HepG2 (cell line): Measurements from ENCODE around the gene NOL8. TPM values are rescaled to one million over a fixed set of nuclear protein-coding genes. Genes with fewer than 3 reads are reported as not detected.

Experiments
- AHR ChIP-seq: IDR thresholded peaks from 2 replicates; pipeline ENCODE4 v1.6.1; 2018; ENCODE audit warnings: missing genetic modification reagents, missing compliant biosample characterization
- ATF1 ChIP-seq: IDR thresholded peaks from 2 replicates; pipeline ENCODE4 v1.6.1; 2016; ENCODE audit warnings: mild to moderate bottlenecking, control low read depth
- ATM ChIP-seq: fragments of 450-650 bp; IDR thresholded peaks from 2 replicates; pipeline ENCODE4 v1.7.1; 2017; ENCODE audit warnings: mild to moderate bottlenecking, borderline replicate concordance
- DPF2 ChIP-seq: sonication (generic); formaldehyde crosslinking; IDR thresholded peaks from 2 replicates; pipeline ENCODE4 v1.4.0; 2020; ENCODE audit warnings: mild to moderate bottlenecking, low read depth, missing genetic modification reagents, borderline replicate concordance
- GABPA ChIP-seq, 2 experiments: IDR thresholded peaks; 2 replicates each; pipeline ENCODE4 v1.6.1; 2011 to 2016; ENCODE audit warnings: low read depth in 2 of 2, low read length in 1 of 2, missing biosample characterization in 1 of 2, missing genetic modification characterization in 1 of 2
- HINFP ChIP-seq: sonication (generic); formaldehyde crosslinking; IDR thresholded peaks from 2 replicates; pipeline ENCODE4 v1.4.0; 2020; ENCODE audit warnings: low read depth, mild to moderate bottlenecking, missing genetic modification reagents
- JUN ChIP-seq: sonication (generic); formaldehyde crosslinking; IDR thresholded peaks from 2 replicates; pipeline ENCODE4 v1.4.0; 2020; ENCODE audit warnings: mild to moderate bottlenecking, missing genetic modification reagents
- KAT7 ChIP-seq: IDR thresholded peaks from 2 replicates; pipeline ENCODE4 v1.6.1; 2018; ENCODE audit warnings: borderline replicate concordance, missing compliant biosample characterization
- KLF11 ChIP-seq: IDR thresholded peaks from 2 replicates; pipeline ENCODE4 v1.6.1; 2016; ENCODE audit warnings: missing compliant biosample characterization
- MAZ ChIP-seq, 2 experiments: sonication (generic) in 1 of 2; formaldehyde crosslinking in 1 of 2; IDR thresholded peaks; 2 replicates each; pipeline versions ENCODE4 v1.5.0 to v1.6.1; 2012 to 2020; ENCODE audit warnings: low read depth in 2 of 2, mild to moderate bottlenecking in 2 of 2, borderline replicate concordance in 1 of 2, improper control_type of control experiment in 1 of 2, low read length in 1 of 2, missing genetic modification reagents in 1 of 2, moderate library complexity in 1 of 2
- SMARCE1 ChIP-seq: fragments of 450-650 bp; IDR thresholded peaks from 2 replicates; pipeline ENCODE4 v1.6.1; 2017; ENCODE audit warnings: borderline replicate concordance
- YEATS4 ChIP-seq: sonication (generic); formaldehyde crosslinking; IDR thresholded peaks from 2 replicates; pipeline ENCODE4 v1.4.0; 2020; ENCODE audit warnings: missing genetic modification reagents, borderline replicate concordance
- ZHX2 ChIP-seq, 2 experiments: sonication (generic) in 1 of 2; formaldehyde crosslinking in 1 of 2; IDR thresholded peaks; 2 replicates each; pipeline versions ENCODE4 v1.6.1 to v1.9.0; 2014 to 2022; ENCODE audit warnings: antibody characterized with exemption in 1 of 2, borderline replicate concordance in 1 of 2, inconsistent platforms in 1 of 2, low read depth in 1 of 2, missing genetic modification reagents in 1 of 2
- ZMYM3 ChIP-seq: sonication (generic); formaldehyde crosslinking; IDR thresholded peaks from 2 replicates; pipeline ENCODE4 v1.5.1; 2020; ENCODE audit warnings: mild to moderate bottlenecking, missing genetic modification reagents
- ZNF235 ChIP-seq: sonication (generic); formaldehyde crosslinking; IDR thresholded peaks from 2 replicates; pipeline ENCODE4 v1.8.1; 2023; ENCODE audit warnings: mild to moderate bottlenecking, missing genetic modification reagents, borderline replicate concordance
- ZNF333 ChIP-seq: sonication (generic); formaldehyde crosslinking; IDR thresholded peaks from 2 replicates; pipeline ENCODE4 v1.4.0; 2020; ENCODE audit warnings: mild to moderate bottlenecking, missing genetic modification reagents, borderline replicate concordance
- ZNF34 ChIP-seq: sonication (generic); formaldehyde crosslinking; IDR thresholded peaks from 2 replicates; pipeline ENCODE4 v1.4.0; 2020; ENCODE audit warnings: mild to moderate bottlenecking, missing genetic modification reagents, borderline replicate concordance
- ZNF546 ChIP-seq: sonication (generic); formaldehyde crosslinking; conservative IDR thresholded peaks from 2 replicates; pipeline ENCODE4 v1.8.1; 2023; ENCODE audit warnings: mild to moderate bottlenecking, missing genetic modification reagents
- ZNF879 ChIP-seq: sonication (generic); formaldehyde crosslinking; IDR thresholded peaks from 2 replicates; pipeline ENCODE4 v1.8.1; 2023; ENCODE audit warnings: missing genetic modification reagents
- polyA plus RNA-seq, 8 experiments: library from polyadenylated mRNA; depleted of rRNA in 3 of 8; stranded (reverse) in 7 of 8; unstranded in 1 of 8; fragments of >200 nt; fragmentation: Illumina TruSeq in 4 of 8; extraction: Trizol in 4 of 8; gene quantifications; 2 replicates each; pipeline versions ENCODE4 v1.2.1 to v1.2.3, GENCODE V29; 2011 to 2016; ENCODE audit warnings: low read depth in 4 of 8, missing spikeins in 1 of 8, mixed read lengths in 1 of 8; ENCODE audit not compliant: insufficient read depth in 1 of 8
- total RNA-seq, 5 experiments: library from RNA; depleted of rRNA; stranded (reverse); fragments of >200 nt; fragmentation: Illumina TruSeq; extraction: Trizol; gene quantifications; 2 replicates each; pipeline ENCODE4 v1.2.3, GENCODE V29; 2016; ENCODE audit warnings: low read depth in 1 of 5
- TF ChIP-seq, protein P1 (sequence below): sonication (generic); formaldehyde crosslinking; IDR thresholded peaks from 2 replicates; pipeline ENCODE4 v1.4.0; 2020; ENCODE audit warnings: mild to moderate bottlenecking, missing genetic modification reagents

The NOL8 gene
- total and polyA plus RNA-seq, 2 of the 13 experiments (the other 11 are each of a cell fraction or from before 2014, with no cell fraction given) = 12.8 to 36.3 TPM

GRCh38 chr9:92325269-92325990 is at the start of gene NOL8, which contains the start of gene CENPP (continued):
- TF ChIP-seq ZHX2 (IDR thresholded peaks at IDR 0.05; ENCODE audit: low read depth) (no peak; the same call in 1 of the 2 replicates), ZHX2 (CRISPR knock-in tag; IDR thresholded peaks at IDR 0.05; ENCODE audit: borderline replicate concordance) (no peak), ATM (no peak), SMARCE1 (no peak), MAZ (IDR thresholded peaks at IDR 0.05; ENCODE audit: borderline replicate concordance, low read depth, low read length) (peak; percentile 47; the same call in 1 of the 2 replicates), MAZ (CRISPR knock-in tag; IDR thresholded peaks at IDR 0.05; ENCODE audit: low read depth) (no peak; the same call in 1 of the 2 replicates), AHR (CRISPR knock-in tag) (peak; percentile 66; the same call in 1 of the 2 replicates), YEATS4 (CRISPR knock-in tag) (peak; percentile 60), GABPA (IDR thresholded peaks at IDR 0.05; ENCODE audit: low read depth, low read length) (peak; percentile 76), GABPA (CRISPR knock-in tag; IDR thresholded peaks at IDR 0.05; ENCODE audit: low read depth) (peak; percentile 96), ATF1 (CRISPR knock-in tag) (peak; percentile 75), ZNF235 (CRISPR knock-in tag) (peak; percentile 97; the same call in 1 of the 2 replicates), ZMYM3 (peak; percentile 27; the same call in 1 of the 2 replicates), ZNF333 (CRISPR knock-in tag) (peak; percentile 62; the same call in 1 of the 2 replicates), ZNF34 (CRISPR knock-in tag) (no peak), JUN (CRISPR knock-in tag) (no peak), ZNF546 (0 out of 2 replicates have a peak, but pooled peaks have one; percentile 2), ZNF879 (CRISPR knock-in tag) (no peak), KAT7 (CRISPR knock-in tag) (no peak), HINFP (CRISPR knock-in tag) (no peak), DPF2 (no peak), KLF11 (CRISPR knock-in tag) (peak; percentile 62; the same call in 1 of the 2 replicates)
- TF ChIP-seq, protein P1, sequence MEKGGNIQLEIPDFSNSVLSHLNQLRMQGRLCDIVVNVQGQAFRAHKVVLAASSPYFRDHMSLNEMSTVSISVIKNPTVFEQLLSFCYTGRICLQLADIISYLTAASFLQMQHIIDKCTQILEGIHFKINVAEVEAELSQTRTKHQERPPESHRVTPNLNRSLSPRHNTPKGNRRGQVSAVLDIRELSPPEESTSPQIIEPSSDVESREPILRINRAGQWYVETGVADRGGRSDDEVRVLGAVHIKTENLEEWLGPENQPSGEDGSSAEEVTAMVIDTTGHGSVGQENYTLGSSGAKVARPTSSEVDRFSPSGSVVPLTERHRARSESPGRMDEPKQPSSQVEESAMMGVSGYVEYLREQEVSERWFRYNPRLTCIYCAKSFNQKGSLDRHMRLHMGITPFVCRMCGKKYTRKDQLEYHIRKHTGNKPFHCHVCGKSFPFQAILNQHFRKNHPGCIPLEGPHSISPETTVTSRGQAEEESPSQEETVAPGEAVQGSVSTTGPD = no peak
